A549 (cell line): Measurements from ENCODE around the gene RNH1. TPM values are rescaled to one million over a fixed set of nuclear protein-coding genes. Genes with fewer than 3 reads are reported as not detected.

Source experiments
- ATAC-seq, 2 experiments: fragments of 200-7000 bp in 1 of 2; fragments of >200 bp in 1 of 2; cut with Nextera tagmentation in 1 of 2; cut with Tn5 transposase in 1 of 2; 3 replicates each; pipeline versions ENCODE4 v1.8.0 to v1.9.1; 2018 to 2020; ENCODE audit warnings: mild to moderate bottlenecking in 1 of 2, moderate library complexity in 1 of 2
- CTCF ChIA-PET: fragments of 300-600 bp; sonication (Branson Sonifier 250); formaldehyde crosslinking; extraction: SDS; loops from one replicate; lab custom pipeline; 2021; ENCODE audit warnings: antibody characterized with exemption, inconsistent platforms; lab: Yijun Ruan, JAX
- POLR2A ChIA-PET: fragments of 350-600 bp; formaldehyde crosslinking; extraction: SDS; loops from one replicate; lab custom pipeline; 2021; ENCODE audit warnings: antibody characterized with exemption, inconsistent platforms; lab: Yijun Ruan, JAX
- DNase-seq, 2 experiments: peaks; one replicate each; pipeline versions ENCODE4 v3.0.0 to v3.0.0-alpha.2; 2011 to 2016; ENCODE audit warnings: low read depth in 1 of 2, low spot score in 1 of 2
- FAIRE-seq: peaks from 2 replicates; lab custom pipeline; 2011; peaks lifted over from hg19 to GRCh38; lab: Jason Lieb, UNC
- H3K27ac ChIP-seq, 2 experiments: fragments of >200 bp; sonication (Bioruptor Twin); formaldehyde crosslinking; 3 replicates each; pipeline ENCODE4 v1.5.1; 2016 to 2017
- H3K4me1 ChIP-seq: fragments of >200 bp; sonication (Bioruptor Twin); formaldehyde crosslinking; 3 replicates; pipeline ENCODE4 v1.6.1; 2016
- H3K4me2 ChIP-seq: fragments of >200 bp; sonication (Bioruptor Twin); formaldehyde crosslinking; 3 replicates; pipeline ENCODE4 v1.6.1; 2016
- H3K4me3 ChIP-seq: fragments of >200 bp; sonication (Bioruptor Twin); formaldehyde crosslinking; 3 replicates; pipeline ENCODE4 v1.5.1; 2016
- H3K9me3 ChIP-seq: fragments of >200 bp; sonication (Bioruptor Twin); formaldehyde crosslinking; 3 replicates; pipeline ENCODE4 v1.6.1; 2016
- CHD2 ChIP-seq: fragments of 150-350 bp; IDR thresholded peaks from 2 replicates; pipeline ENCODE4 v1.6.1; 2014; ENCODE audit warnings: low read length; ENCODE audit not compliant: partially characterized antibody
- ESRRA ChIP-seq: fragments of 150-350 bp; IDR thresholded peaks from 2 replicates; pipeline ENCODE4 v1.6.1; 2014; ENCODE audit warnings: mild to moderate bottlenecking, low read length, borderline replicate concordance
- FOSB ChIP-seq: fragments of 250-450 bp; sonication (Bioruptor Pico); IDR thresholded peaks from 2 replicates; pipeline ENCODE4 v1.5.0; 2020; ENCODE audit warnings: mild to moderate bottlenecking, moderate library complexity
- MAZ ChIP-seq: fragments of 150-350 bp; IDR thresholded peaks from 2 replicates; pipeline ENCODE4 v1.6.1; 2014; ENCODE audit warnings: antibody characterized with exemption, low read depth, low read length, borderline replicate concordance
- MYC ChIP-seq: IDR thresholded peaks from 2 replicates; pipeline ENCODE4 v1.6.1; 2012; ENCODE audit warnings: mild to moderate bottlenecking, inconsistent platforms, low read length, improper control_type of control experiment, borderline replicate concordance
- NFE2L2 ChIP-seq: fragments of 150-350 bp; conservative IDR thresholded peaks from 2 replicates; pipeline ENCODE4 v1.6.1; 2014; ENCODE audit warnings: low read length
- PHF8 ChIP-seq: fragments of 200-600 bp; sonication (generic); IDR thresholded peaks from 2 replicates; pipeline ENCODE4 v1.6.1; 2016; ENCODE audit warnings: low read depth, mild to moderate bottlenecking, antibody characterized with exemption, moderate library complexity, borderline replicate concordance
- RAD21 ChIP-seq, 2 experiments: fragments of >200 bp in 1 of 2; sonication (Bioruptor Twin) in 1 of 2; formaldehyde crosslinking in 1 of 2; IDR thresholded peaks in 1 of 2; conservative IDR thresholded peaks in 1 of 2; 2 replicates in 1 of 2; 3 replicates in 1 of 2; pipeline ENCODE4 v1.6.1; 2012 to 2018; ENCODE audit warnings: inconsistent platforms in 1 of 2
- RARB ChIP-seq: fragments of 250-450 bp; sonication (Bioruptor Pico); IDR thresholded peaks from 2 replicates; pipeline ENCODE4 v1.8.0; 2021; ENCODE audit warnings: mild to moderate bottlenecking, moderate library complexity
- RCOR1 ChIP-seq: fragments of 150-350 bp; IDR thresholded peaks from 2 replicates; pipeline ENCODE4 v1.6.1; 2014; ENCODE audit warnings: antibody characterized with exemption, low read length, low read depth
- ZNF302 ChIP-seq: fragments of 250-450 bp; sonication (Bioruptor Pico); IDR thresholded peaks from 2 replicates; pipeline ENCODE4 v1.9.0; 2021; ENCODE audit warnings: inconsistent platforms, mild to moderate bottlenecking, moderate library complexity
- WGBS: methylation state at CpG from one replicate; pipeline ENCODE4 v1.1.6; 2017; ENCODE audit errors: missing lambda C conversion rate; 5-methylcytosine and 5-hydroxymethylcytosine counted together
- polyA plus RNA-seq, 4 experiments: library from polyadenylated mRNA; depleted of rRNA in 3 of 4; stranded (reverse); fragments of >200 nt; fragmentation: RNase III in 1 of 4; extraction: RNeasy Plus Mini Kit Qiagen cat#74134 plus additional on column Dnase treatment in 1 of 4; gene quantifications; 2 replicates in 3 of 4; 3 replicates in 1 of 4; pipeline ENCODE4 v1.2.3, GENCODE V29; 2011 to 2017
- TF ChIP-seq, protein P1 (sequence below): fragments of 250-450 bp; sonication (Bioruptor Pico); IDR thresholded peaks from 2 replicates; pipeline ENCODE4 v1.5.0; 2021; ENCODE audit warnings: mild to moderate bottlenecking, moderate library complexity, borderline replicate concordance
- TF ChIP-seq, protein P2 (sequence below): fragments of >200 bp; sonication (Bioruptor Twin); formaldehyde crosslinking; IDR thresholded peaks from 3 replicates; pipeline ENCODE4 v1.5.1; 2016
- TF ChIP-seq, protein P3 (sequence below): fragments of 200-600 bp; sonication (generic); IDR thresholded peaks from 2 replicates; pipeline ENCODE4 v1.6.1; 2016; ENCODE audit warnings: antibody characterized with exemption, mild to moderate bottlenecking, moderate library complexity
- TF ChIP-seq, protein P4 (sequence below): IDR thresholded peaks from 2 replicates; pipeline ENCODE4 v1.6.1; 2012

RNH1 gene
- polyA plus RNA-seq, 2 of the 4 experiments (the other 2 are of a cell fraction), result 85.8 to 135 TPM

DNA sequence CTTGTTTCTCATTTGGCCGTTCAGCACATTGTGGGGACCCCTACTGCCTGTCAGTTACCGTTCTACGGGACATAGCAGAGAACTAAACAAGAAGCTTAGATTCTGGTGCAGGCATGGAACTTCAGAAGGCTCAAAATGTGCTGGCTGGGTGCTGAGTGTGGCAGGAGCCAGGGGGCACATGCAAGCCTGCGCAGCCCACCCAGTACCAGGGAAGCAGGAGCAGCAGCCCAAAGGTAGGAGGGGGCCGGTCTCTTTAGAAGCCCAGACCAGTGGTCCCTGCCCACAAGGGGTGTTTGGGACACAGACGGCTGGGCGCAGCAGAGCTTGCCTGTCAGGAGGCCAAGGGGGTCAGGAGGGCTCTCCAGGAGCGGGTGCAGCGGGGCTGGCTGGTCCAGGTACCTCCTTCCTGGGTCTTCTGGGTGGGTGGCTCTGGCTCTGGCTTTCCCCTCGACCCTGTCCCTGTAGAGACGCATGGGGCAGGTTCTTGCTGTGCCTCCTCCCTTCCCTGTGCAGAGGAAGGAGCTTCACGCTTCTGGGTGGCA lies 54.8 kb downstream of the RNH1 start (continued):
- TF ChIP-seq, protein P1, sequence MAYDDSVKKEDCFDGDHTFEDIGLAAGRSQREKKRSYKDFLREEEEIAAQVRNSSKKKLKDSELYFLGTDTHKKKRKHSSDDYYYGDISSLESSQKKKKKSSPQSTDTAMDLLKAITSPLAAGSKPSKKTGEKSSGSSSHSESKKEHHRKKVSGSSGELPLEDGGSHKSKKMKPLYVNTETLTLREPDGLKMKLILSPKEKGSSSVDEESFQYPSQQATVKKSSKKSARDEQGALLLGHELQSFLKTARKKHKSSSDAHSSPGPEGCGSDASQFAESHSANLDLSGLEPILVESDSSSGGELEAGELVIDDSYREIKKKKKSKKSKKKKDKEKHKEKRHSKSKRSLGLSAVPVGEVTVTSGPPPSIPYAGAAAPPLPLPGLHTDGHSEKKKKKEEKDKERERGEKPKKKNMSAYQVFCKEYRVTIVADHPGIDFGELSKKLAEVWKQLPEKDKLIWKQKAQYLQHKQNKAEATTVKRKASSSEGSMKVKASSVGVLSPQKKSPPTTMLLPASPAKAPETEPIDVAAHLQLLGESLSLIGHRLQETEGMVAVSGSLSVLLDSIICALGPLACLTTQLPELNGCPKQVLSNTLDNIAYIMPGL, result no peak
- no peak for TF ChIP-seq CHD2
- TF ChIP-seq, protein P2, sequence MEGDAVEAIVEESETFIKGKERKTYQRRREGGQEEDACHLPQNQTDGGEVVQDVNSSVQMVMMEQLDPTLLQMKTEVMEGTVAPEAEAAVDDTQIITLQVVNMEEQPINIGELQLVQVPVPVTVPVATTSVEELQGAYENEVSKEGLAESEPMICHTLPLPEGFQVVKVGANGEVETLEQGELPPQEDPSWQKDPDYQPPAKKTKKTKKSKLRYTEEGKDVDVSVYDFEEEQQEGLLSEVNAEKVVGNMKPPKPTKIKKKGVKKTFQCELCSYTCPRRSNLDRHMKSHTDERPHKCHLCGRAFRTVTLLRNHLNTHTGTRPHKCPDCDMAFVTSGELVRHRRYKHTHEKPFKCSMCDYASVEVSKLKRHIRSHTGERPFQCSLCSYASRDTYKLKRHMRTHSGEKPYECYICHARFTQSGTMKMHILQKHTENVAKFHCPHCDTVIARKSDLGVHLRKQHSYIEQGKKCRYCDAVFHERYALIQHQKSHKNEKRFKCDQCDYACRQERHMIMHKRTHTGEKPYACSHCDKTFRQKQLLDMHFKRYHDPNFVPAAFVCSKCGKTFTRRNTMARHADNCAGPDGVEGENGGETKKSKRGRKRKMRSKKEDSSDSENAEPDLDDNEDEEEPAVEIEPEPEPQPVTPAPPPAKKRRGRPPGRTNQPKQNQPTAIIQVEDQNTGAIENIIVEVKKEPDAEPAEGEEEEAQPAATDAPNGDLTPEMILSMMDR, result no peak
- no peak for TF ChIP-seq RCOR1
- no peak for TF ChIP-seq MYC
- no peak for TF ChIP-seq FOSB (CRISPR knock-in tag)
- no peak for TF ChIP-seq NFE2L2
- no peak for TF ChIP-seq RARB (CRISPR knock-in tag)
- TF ChIP-seq ESRRA, result no peak
- no peak for TF ChIP-seq MAZ
- TF ChIP-seq, all 56 proteins: peak for 0

DNA sequence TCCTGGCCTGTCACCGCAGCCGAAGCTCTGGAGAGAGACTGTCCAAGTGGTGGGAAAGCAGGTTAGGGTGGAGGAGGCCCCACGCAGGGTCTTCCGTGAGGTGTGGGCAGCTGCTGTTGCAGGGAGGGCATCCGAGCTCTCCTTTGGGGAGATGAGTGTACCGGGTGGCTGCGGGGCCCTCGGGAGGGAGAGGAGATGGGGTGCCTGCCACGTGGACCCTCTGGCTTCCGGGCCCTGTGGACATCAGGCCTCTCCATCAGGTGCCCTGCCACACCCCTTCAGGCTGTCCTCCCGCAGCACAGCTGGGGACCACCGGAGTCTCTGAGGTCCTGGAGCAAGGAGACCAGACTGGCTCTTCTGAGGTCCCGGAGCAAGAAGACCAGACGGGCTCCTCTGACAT lies 55.3 kb downstream of the RNH1 start:
- no peak for DNase-seq
- peak overlapping the region in 1 of 2 experiments; percentile 93; a peak in 2 of 6 replicates for H3K27ac ChIP-seq
- FAIRE-seq, result no peak
- H3K9me3 ChIP-seq, result no peaks in the 10 kb centered on the region
- TF ChIP-seq RAD21 (conservative IDR thresholded peaks at IDR 0.05 in 1 of 2, IDR thresholded peaks at IDR 0.05 in 1 of 2) (no peak), PHF8 (no peak), ZNF302 (CRISPR knock-in tag) (no peak)
- CTCF ChIA-PET, result interaction anchor here (0.8 to 8.4 kb wide), 10 partner anchors 12 to 233 kb away, joined by 3 to 112 read pairs (median 4); no protein-coding TSS in a partner anchor
- WGBS, result 87% methylated on average over 13 of the region's 14 CpGs
- H3K4me2 ChIP-seq, result peak overlapping the region; percentile 84
- POLR2A ChIA-PET, result interaction anchor here (0.6 kb wide), 1 partner anchor 60 kb away, joined by 3 read pairs; no protein-coding TSS in a partner anchor
- H3K4me1 ChIP-seq, result peaks cover 18% of the 10 kb centered on the region
- ATAC-seq, result no peak
- no peak overlapping the region; the same call in 2 of the 3 replicates for H3K4me3 ChIP-seq

DNA sequence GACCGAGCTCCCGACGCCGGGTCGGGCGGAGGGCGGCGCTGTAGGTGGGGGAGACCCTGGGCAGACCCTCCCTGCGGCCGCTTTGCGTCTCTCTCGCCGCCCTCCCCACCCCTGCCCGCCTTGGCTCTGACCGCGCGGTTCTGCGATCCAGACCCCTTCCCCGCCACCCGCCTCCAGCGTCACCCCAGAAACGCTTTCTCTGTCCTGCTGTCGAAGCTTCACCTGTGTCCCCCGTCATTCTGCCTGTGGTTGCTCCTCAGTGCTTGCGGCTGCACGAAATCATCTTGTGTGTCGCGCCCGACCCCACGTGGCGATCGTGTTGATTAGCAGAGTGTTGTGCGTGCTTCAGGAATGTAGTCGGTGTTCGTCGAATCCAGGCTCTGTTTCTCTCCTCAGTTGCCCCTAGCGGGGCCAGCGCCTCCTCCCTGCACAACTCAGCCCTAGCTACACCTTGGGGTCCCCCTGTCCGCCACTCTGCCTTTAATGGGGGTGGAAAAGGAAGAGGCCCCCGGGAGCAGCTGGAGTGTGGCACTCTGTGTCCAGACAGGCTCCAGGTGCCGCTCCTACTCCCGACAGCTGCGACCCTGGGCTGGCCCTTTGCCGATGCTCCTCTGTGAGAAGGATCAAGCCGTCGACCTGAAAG lies 56.1 kb downstream of the RNH1 start:
- FAIRE-seq, result no peak
- 13% methylated on average over 40 of the region's 46 CpGs for WGBS
- DNase-seq, result peak; percentile 66 to 69
- POLR2A ChIA-PET, result interaction anchor here (0.6 to 2.2 kb wide), 3 partner anchors 44 to 244 kb away, joined by 3 to 11 read pairs (median 7); partner anchors contain the start of genes BET1L and RIC8A
- CTCF ChIA-PET, result interaction anchor here (0.8 to 8.4 kb wide), 14 partner anchors 11 to 232 kb away, joined by 3 to 112 read pairs (median 4); no protein-coding TSS in a partner anchor
- TF ChIP-seq RAD21 (conservative IDR thresholded peaks at IDR 0.05 in 1 of 2, IDR thresholded peaks at IDR 0.05 in 1 of 2), result peak; percentile 46 to 48; a peak in 4 of 5 replicates
- TF ChIP-seq, protein P3, sequence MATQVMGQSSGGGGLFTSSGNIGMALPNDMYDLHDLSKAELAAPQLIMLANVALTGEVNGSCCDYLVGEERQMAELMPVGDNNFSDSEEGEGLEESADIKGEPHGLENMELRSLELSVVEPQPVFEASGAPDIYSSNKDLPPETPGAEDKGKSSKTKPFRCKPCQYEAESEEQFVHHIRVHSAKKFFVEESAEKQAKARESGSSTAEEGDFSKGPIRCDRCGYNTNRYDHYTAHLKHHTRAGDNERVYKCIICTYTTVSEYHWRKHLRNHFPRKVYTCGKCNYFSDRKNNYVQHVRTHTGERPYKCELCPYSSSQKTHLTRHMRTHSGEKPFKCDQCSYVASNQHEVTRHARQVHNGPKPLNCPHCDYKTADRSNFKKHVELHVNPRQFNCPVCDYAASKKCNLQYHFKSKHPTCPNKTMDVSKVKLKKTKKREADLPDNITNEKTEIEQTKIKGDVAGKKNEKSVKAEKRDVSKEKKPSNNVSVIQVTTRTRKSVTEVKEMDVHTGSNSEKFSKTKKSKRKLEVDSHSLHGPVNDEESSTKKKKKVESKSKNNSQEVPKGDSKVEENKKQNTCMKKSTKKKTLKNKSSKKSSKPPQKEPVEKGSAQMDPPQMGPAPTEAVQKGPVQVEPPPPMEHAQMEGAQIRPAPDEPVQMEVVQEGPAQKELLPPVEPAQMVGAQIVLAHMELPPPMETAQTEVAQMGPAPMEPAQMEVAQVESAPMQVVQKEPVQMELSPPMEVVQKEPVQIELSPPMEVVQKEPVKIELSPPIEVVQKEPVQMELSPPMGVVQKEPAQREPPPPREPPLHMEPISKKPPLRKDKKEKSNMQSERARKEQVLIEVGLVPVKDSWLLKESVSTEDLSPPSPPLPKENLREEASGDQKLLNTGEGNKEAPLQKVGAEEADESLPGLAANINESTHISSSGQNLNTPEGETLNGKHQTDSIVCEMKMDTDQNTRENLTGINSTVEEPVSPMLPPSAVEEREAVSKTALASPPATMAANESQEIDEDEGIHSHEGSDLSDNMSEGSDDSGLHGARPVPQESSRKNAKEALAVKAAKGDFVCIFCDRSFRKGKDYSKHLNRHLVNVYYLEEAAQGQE, result no peak
- TF ChIP-seq, protein P4, sequence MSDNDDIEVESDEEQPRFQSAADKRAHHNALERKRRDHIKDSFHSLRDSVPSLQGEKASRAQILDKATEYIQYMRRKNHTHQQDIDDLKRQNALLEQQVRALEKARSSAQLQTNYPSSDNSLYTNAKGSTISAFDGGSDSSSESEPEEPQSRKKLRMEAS, result peak; percentile 84
- peak; percentile 24; the same call in 1 of the 2 replicates for TF ChIP-seq MYC
- TF ChIP-seq, protein P2, result peak; percentile 10; the same call in 1 of the 3 replicates
- TF ChIP-seq, all 56 proteins: peak for 4
- H3K4me3 ChIP-seq, result peak overlapping the region; percentile 98
- peak overlapping the region; percentile 84 for H3K4me2 ChIP-seq
- peaks cover 18% of the 10 kb centered on the region for H3K4me1 ChIP-seq
- H3K27ac ChIP-seq, result peak overlapping the region; percentile 86 to 93
- peak; percentile 8 to 17; a peak in 4 of 6 replicates for ATAC-seq
- no peaks in the 10 kb centered on the region for H3K9me3 ChIP-seq
